WTC11 (cell line): ENCODE data around the gene TTLL11. TPM values are rescaled to one million over a fixed set of nuclear protein-coding genes. Genes with fewer than 3 reads are reported as not detected.

Source experiments
- ATAC-seq: fragments of 200-7000 bp; cut with Tn5 transposase; 2 replicates; pipeline ENCODE4 v1.10.0; 2021; ENCODE audit warnings: mild to moderate bottlenecking, moderate library complexity
- CTCF ChIA-PET: fragments of 300-600 bp; sonication (Branson Sonifier 250); formaldehyde crosslinking; loops from one replicate; lab custom pipeline; 2021; ENCODE audit warnings: antibody characterized with exemption; lab: Charles Lee
- POLR2A ChIA-PET: fragments of 350-600 bp; sonication (Branson Sonifier 250); formaldehyde crosslinking; loops from one replicate; lab custom pipeline; 2021; ENCODE audit warnings: antibody characterized with exemption; lab: Charles Lee
- DNase-seq: peaks from one replicate; pipeline ENCODE4 v3.0.0; 2021; ENCODE audit warnings: low spot score
- H3K27ac Mint-ChIP-seq: 2 replicates; pipeline ENCODE4 v1.8.0; 2021; ENCODE audit warnings: mixed read lengths
- H3K27me3 Mint-ChIP-seq: 2 replicates; pipeline ENCODE4 v1.8.0; 2021; ENCODE audit warnings: low read depth, mild to moderate bottlenecking, moderate library complexity, mixed read lengths
- H3K36me3 Mint-ChIP-seq: 2 replicates; pipeline ENCODE4 v1.8.0; 2021; ENCODE audit warnings: mixed read lengths
- H3K4me1 Mint-ChIP-seq: 2 replicates; pipeline ENCODE4 v1.8.0; 2022; ENCODE audit warnings: mixed read lengths
- H3K4me3 Mint-ChIP-seq: 2 replicates; pipeline ENCODE4 v1.8.0; 2021; ENCODE audit warnings: mild to moderate bottlenecking, moderate library complexity, mixed read lengths
- H3K9me3 Mint-ChIP-seq: 2 replicates; pipeline ENCODE4 v1.8.0; 2021; ENCODE audit warnings: mixed read lengths
- CREM ChIP-seq: sonication (generic); formaldehyde crosslinking; IDR thresholded peaks from 2 replicates; pipeline ENCODE4 v1.8.1; 2022; ENCODE audit warnings: mild to moderate bottlenecking, missing genetic modification reagents, moderate library complexity
- FOXJ3 ChIP-seq: sonication (generic); formaldehyde crosslinking; IDR thresholded peaks from 2 replicates; pipeline ENCODE4 v1.9.0; 2021; ENCODE audit warnings: missing genetic modification reagents, mild to moderate bottlenecking, borderline replicate concordance
- GABPB1 ChIP-seq: sonication (generic); formaldehyde crosslinking; IDR thresholded peaks from 2 replicates; pipeline ENCODE4 v1.8.1; 2023; ENCODE audit warnings: mild to moderate bottlenecking, missing genetic modification reagents
- GRHL2 ChIP-seq: fragments of 250-450 bp; sonication (Bioruptor Pico); IDR thresholded peaks from 2 replicates; pipeline ENCODE4 v1.8.0; 2022; ENCODE audit warnings: mild to moderate bottlenecking, moderate library complexity; ENCODE audit not compliant: insufficient replicate concordance, severe bottlenecking
- MXD4 ChIP-seq: fragments of 250-450 bp; sonication (Bioruptor Pico); IDR thresholded peaks from 2 replicates; pipeline ENCODE4 v1.8.0; 2021; ENCODE audit warnings: mild to moderate bottlenecking, moderate library complexity, borderline replicate concordance
- SMAD4 ChIP-seq: sonication (generic); formaldehyde crosslinking; IDR thresholded peaks from 2 replicates; pipeline ENCODE4 v1.8.0; 2022; ENCODE audit warnings: mild to moderate bottlenecking, missing genetic modification reagents
- ZBTB21 ChIP-seq: sonication (generic); formaldehyde crosslinking; IDR thresholded peaks from 2 replicates; pipeline ENCODE4 v1.8.1; 2023; ENCODE audit warnings: mild to moderate bottlenecking, missing genetic modification reagents, borderline replicate concordance
- ZNF121 ChIP-seq: sonication (generic); formaldehyde crosslinking; IDR thresholded peaks from 2 replicates; pipeline ENCODE4 v1.8.0; 2023; ENCODE audit warnings: missing genetic modification reagents
- ZNF138 ChIP-seq: sonication (generic); formaldehyde crosslinking; conservative IDR thresholded peaks from 2 replicates; pipeline ENCODE4 v1.8.1; 2022; ENCODE audit warnings: mild to moderate bottlenecking, moderate library complexity, missing genetic modification reagents
- ZNF232 ChIP-seq: sonication (generic); formaldehyde crosslinking; IDR thresholded peaks from 2 replicates; pipeline ENCODE4 v1.8.0; 2022; ENCODE audit warnings: mild to moderate bottlenecking, missing genetic modification reagents
- ZNF263 ChIP-seq: sonication (generic); formaldehyde crosslinking; IDR thresholded peaks from 2 replicates; pipeline ENCODE4 v1.8.1; 2022; ENCODE audit warnings: low read depth, mild to moderate bottlenecking, moderate library complexity, missing genetic modification reagents
- ZNF396 ChIP-seq: fragments of 250-450 bp; sonication (Bioruptor Pico); IDR thresholded peaks from 2 replicates; pipeline ENCODE4 v1.8.0; 2021; ENCODE audit warnings: mild to moderate bottlenecking, moderate library complexity, borderline replicate concordance
- ZNF671 ChIP-seq: fragments of 250-450 bp; sonication (Bioruptor Pico); IDR thresholded peaks from 2 replicates; pipeline ENCODE4 v1.8.0; 2021; ENCODE audit warnings: mild to moderate bottlenecking
- total RNA-seq: library from RNA; stranded (reverse); gene quantifications from 3 replicates; pipeline ENCODE4 v1.2.3, GENCODE V29; 2021
- TF ChIP-seq, protein P1 (sequence below): sonication (generic); formaldehyde crosslinking; IDR thresholded peaks from 2 replicates; pipeline ENCODE4 v1.8.1; 2023; ENCODE audit warnings: mild to moderate bottlenecking, missing genetic modification reagents, borderline replicate concordance
- TF ChIP-seq, protein P2 (sequence below): fragments of 250-450 bp; sonication (Bioruptor Pico); IDR thresholded peaks from 2 replicates; pipeline ENCODE4 v1.9.0; 2021; ENCODE audit warnings: mild to moderate bottlenecking, borderline replicate concordance
- TF ChIP-seq, protein P3 (sequence below): fragments of 250-450 bp; sonication (Bioruptor Pico); conservative IDR thresholded peaks from 2 replicates; pipeline ENCODE4 v1.9.0; 2021; ENCODE audit warnings: mild to moderate bottlenecking
- TF ChIP-seq, protein P4 (sequence below): sonication (generic); formaldehyde crosslinking; conservative IDR thresholded peaks from 2 replicates; pipeline ENCODE4 v1.8.1; 2022; ENCODE audit warnings: mild to moderate bottlenecking, missing genetic modification reagents
- TF ChIP-seq, protein P5 (sequence below): sonication (generic); formaldehyde crosslinking; conservative IDR thresholded peaks from 2 replicates; pipeline ENCODE4 v1.8.1; 2023; ENCODE audit warnings: mild to moderate bottlenecking, low read depth, missing genetic modification reagents, moderate library complexity
- TF ChIP-seq, protein P6 (sequence below): sonication (generic); formaldehyde crosslinking; IDR thresholded peaks from 2 replicates; pipeline ENCODE4 v1.8.0; 2022; ENCODE audit warnings: mild to moderate bottlenecking, missing genetic modification reagents
- TF ChIP-seq, protein P7 (sequence below): sonication (generic); formaldehyde crosslinking; IDR thresholded peaks from 2 replicates; pipeline ENCODE4 v1.8.1; 2023; ENCODE audit warnings: mild to moderate bottlenecking, missing genetic modification reagents

The TTLL11 gene
- total RNA-seq, 1 experiment from 2014 or later, result 1.1 TPM

DNA sequence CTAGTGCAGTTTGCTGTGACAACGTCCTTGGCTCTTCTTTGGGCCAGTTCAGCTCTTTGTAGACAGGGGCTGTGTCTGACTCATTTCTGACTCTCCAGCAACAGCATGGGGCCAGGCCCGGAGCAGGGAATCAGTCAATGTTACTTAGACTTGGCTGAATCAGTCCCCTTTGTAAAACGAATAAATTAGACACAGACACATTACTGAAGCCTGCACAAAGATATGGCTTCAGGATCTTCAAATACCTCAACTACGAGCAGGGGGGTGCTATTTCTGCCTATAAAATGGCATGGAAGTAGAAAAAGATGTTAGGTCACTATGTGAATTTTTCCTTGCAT is 204.7 kb downstream of the TTLL11 start (continued):
- TF ChIP-seq, protein P1, sequence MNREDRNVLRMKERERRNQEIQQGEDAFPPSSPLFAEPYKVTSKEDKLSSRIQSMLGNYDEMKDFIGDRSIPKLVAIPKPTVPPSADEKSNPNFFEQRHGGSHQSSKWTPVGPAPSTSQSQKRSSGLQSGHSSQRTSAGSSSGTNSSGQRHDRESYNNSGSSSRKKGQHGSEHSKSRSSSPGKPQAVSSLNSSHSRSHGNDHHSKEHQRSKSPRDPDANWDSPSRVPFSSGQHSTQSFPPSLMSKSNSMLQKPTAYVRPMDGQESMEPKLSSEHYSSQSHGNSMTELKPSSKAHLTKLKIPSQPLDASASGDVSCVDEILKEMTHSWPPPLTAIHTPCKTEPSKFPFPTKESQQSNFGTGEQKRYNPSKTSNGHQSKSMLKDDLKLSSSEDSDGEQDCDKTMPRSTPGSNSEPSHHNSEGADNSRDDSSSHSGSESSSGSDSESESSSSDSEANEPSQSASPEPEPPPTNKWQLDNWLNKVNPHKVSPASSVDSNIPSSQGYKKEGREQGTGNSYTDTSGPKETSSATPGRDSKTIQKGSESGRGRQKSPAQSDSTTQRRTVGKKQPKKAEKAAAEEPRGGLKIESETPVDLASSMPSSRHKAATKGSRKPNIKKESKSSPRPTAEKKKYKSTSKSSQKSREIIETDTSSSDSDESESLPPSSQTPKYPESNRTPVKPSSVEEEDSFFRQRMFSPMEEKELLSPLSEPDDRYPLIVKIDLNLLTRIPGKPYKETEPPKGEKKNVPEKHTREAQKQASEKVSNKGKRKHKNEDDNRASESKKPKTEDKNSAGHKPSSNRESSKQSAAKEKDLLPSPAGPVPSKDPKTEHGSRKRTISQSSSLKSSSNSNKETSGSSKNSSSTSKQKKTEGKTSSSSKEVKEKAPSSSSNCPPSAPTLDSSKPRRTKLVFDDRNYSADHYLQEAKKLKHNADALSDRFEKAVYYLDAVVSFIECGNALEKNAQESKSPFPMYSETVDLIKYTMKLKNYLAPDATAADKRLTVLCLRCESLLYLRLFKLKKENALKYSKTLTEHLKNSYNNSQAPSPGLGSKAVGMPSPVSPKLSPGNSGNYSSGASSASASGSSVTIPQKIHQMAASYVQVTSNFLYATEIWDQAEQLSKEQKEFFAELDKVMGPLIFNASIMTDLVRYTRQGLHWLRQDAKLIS, result no peak
- TF ChIP-seq ZNF263 (CRISPR knock-in tag) (no peak), ZNF138 (CRISPR knock-in tag) (no peak), GABPB1 (CRISPR knock-in tag) (no peak), ZBTB21 (CRISPR knock-in tag) (no peak), ZNF396 (CRISPR knock-in tag) (no peak)
- TF ChIP-seq, protein P2, sequence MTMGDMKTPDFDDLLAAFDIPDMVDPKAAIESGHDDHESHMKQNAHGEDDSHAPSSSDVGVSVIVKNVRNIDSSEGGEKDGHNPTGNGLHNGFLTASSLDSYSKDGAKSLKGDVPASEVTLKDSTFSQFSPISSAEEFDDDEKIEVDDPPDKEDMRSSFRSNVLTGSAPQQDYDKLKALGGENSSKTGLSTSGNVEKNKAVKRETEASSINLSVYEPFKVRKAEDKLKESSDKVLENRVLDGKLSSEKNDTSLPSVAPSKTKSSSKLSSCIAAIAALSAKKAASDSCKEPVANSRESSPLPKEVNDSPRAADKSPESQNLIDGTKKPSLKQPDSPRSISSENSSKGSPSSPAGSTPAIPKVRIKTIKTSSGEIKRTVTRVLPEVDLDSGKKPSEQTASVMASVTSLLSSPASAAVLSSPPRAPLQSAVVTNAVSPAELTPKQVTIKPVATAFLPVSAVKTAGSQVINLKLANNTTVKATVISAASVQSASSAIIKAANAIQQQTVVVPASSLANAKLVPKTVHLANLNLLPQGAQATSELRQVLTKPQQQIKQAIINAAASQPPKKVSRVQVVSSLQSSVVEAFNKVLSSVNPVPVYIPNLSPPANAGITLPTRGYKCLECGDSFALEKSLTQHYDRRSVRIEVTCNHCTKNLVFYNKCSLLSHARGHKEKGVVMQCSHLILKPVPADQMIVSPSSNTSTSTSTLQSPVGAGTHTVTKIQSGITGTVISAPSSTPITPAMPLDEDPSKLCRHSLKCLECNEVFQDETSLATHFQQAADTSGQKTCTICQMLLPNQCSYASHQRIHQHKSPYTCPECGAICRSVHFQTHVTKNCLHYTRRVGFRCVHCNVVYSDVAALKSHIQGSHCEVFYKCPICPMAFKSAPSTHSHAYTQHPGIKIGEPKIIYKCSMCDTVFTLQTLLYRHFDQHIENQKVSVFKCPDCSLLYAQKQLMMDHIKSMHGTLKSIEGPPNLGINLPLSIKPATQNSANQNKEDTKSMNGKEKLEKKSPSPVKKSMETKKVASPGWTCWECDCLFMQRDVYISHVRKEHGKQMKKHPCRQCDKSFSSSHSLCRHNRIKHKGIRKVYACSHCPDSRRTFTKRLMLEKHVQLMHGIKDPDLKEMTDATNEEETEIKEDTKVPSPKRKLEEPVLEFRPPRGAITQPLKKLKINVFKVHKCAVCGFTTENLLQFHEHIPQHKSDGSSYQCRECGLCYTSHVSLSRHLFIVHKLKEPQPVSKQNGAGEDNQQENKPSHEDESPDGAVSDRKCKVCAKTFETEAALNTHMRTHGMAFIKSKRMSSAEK, result no peak
- TF ChIP-seq, protein P3, sequence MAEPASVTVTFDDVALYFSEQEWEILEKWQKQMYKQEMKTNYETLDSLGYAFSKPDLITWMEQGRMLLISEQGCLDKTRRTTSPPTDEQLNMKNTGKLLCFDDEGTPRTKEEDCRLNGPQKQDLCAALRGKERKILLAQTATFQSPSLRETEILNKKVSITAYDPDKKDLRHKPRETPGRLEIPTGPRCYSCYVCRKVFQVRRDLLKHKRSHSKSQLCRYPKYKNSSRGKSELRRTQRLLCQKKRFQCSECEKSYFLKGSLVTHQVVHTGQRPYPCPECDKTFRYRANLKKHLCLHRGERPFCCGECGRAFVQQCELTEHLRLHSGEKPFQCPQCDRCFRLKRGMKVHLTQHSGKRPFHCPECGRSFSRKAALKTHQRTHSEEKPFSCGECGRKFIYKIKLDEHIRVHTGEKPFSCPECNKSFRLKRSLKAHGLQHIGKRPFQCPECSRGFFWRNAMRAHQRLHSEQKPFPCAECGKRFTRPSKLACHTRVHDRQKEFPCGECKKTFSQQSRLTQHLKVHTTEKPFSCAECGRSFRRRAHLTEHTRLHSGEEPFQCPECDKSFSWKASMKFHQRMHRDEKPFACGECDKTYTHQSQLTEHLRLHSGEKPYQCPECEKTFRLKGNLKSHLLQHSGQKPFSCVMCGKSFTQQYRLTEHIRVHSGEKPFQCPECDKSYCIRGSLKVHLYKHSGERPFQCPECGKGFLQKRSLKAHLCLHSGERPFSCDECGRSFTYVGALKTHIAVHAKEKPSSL (CRISPR knock-in tag), result no peak
- TF ChIP-seq, protein P4, sequence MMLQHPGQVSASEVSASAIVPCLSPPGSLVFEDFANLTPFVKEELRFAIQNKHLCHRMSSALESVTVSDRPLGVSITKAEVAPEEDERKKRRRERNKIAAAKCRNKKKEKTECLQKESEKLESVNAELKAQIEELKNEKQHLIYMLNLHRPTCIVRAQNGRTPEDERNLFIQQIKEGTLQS (CRISPR knock-in tag), result no peak
- TF ChIP-seq, protein P5, sequence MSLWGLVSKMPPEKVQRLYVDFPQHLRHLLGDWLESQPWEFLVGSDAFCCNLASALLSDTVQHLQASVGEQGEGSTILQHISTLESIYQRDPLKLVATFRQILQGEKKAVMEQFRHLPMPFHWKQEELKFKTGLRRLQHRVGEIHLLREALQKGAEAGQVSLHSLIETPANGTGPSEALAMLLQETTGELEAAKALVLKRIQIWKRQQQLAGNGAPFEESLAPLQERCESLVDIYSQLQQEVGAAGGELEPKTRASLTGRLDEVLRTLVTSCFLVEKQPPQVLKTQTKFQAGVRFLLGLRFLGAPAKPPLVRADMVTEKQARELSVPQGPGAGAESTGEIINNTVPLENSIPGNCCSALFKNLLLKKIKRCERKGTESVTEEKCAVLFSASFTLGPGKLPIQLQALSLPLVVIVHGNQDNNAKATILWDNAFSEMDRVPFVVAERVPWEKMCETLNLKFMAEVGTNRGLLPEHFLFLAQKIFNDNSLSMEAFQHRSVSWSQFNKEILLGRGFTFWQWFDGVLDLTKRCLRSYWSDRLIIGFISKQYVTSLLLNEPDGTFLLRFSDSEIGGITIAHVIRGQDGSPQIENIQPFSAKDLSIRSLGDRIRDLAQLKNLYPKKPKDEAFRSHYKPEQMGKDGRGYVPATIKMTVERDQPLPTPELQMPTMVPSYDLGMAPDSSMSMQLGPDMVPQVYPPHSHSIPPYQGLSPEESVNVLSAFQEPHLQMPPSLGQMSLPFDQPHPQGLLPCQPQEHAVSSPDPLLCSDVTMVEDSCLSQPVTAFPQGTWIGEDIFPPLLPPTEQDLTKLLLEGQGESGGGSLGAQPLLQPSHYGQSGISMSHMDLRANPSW (CRISPR knock-in tag), result no peak

DNA sequence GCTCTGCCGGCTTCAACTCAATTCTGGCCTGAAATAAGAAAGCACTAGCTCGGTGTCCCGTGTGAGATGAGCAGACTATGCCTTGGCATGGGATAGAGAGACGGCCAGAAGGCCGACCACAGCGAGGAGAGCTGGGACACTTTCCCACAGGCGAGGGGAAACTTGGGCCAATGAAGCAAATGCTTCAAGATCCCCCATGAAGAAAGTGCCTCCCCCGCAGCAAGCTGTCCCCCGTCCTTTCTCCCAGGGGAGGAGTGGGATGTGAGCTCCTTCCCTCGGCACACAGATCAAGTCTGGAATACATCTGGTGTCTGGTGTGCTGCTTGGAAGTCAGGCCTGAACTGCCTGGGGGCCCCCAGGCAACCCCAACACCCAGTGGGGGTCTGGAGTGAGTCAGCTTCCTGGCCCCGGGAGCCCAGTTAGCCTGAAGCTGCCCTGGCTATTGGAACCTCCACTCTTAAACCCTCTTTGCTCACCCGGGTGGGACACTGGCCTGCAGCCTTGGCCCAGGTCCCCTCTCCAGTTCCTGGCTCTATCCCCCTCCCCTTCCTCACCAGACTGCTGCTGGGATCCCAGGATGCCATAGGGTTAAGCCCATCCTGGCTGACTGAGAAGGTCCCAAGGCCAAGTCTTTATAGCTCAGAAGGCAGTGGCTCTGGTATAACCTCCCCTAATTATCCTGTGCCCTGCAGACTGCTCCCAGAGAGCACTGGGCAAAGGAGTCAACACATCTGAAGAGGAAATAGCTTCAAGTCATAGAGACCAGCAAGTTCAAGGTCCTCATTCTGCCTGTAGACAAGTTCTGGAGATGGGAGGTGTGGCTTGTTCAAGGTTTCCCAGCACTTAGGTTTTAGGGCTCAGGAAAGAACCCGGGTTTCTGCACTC is 205.3 kb downstream of the TTLL11 start:
- no peak for DNase-seq
- Mint-ChIP-seq H3K9me3 (no peaks in the 10 kb centered on the region), H3K27ac (no peak overlapping the region), H3K27me3 (no peaks in the 10 kb centered on the region), H3K36me3 (no peaks in the 10 kb centered on the region), H3K4me3 (no peak overlapping the region), H3K4me1 (peaks cover 33% of the 10 kb centered on the region)
- POLR2A ChIA-PET, result no interaction called here
- CTCF ChIA-PET, result interaction anchor here (1.0 to 2.2 kb wide), 4 partner anchors 26 to 341 kb away, joined by 3 to 11 read pairs (median 3); no protein-coding TSS in a partner anchor
- peak; percentile 31 for ATAC-seq
- TF ChIP-seq CREM, result no peak
- no peak for TF ChIP-seq FOXJ3 (CRISPR knock-in tag)
- no peak for TF ChIP-seq ZNF232 (CRISPR knock-in tag)
- TF ChIP-seq GRHL2 (CRISPR knock-in tag), result no peak
- TF ChIP-seq, protein P6, sequence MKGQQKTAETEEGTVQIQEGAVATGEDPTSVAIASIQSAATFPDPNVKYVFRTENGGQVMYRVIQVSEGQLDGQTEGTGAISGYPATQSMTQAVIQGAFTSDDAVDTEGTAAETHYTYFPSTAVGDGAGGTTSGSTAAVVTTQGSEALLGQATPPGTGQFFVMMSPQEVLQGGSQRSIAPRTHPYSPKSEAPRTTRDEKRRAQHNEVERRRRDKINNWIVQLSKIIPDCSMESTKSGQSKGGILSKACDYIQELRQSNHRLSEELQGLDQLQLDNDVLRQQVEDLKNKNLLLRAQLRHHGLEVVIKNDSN (CRISPR knock-in tag), result no peak
- TF ChIP-seq, protein P7, sequence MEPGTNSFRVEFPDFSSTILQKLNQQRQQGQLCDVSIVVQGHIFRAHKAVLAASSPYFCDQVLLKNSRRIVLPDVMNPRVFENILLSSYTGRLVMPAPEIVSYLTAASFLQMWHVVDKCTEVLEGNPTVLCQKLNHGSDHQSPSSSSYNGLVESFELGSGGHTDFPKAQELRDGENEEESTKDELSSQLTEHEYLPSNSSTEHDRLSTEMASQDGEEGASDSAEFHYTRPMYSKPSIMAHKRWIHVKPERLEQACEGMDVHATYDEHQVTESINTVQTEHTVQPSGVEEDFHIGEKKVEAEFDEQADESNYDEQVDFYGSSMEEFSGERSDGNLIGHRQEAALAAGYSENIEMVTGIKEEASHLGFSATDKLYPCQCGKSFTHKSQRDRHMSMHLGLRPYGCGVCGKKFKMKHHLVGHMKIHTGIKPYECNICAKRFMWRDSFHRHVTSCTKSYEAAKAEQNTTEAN (CRISPR knock-in tag), result no peak
- TF ChIP-seq MXD4 (CRISPR knock-in tag), result no peak
- no peak for TF ChIP-seq GABPB1 (CRISPR knock-in tag)
- no peak for TF ChIP-seq ZNF121 (CRISPR knock-in tag)
- no peak for TF ChIP-seq ZNF671 (CRISPR knock-in tag)
- TF ChIP-seq SMAD4 (CRISPR knock-in tag), result no peak
